Colon (tissue), 2 donors: ENCODE results near the gene SPTLC3.

Experiments
- FAIRE-seq: peaks from 2 replicates; lab custom pipeline; 2012; peaks lifted over from hg19 to GRCh38; lab: Jason Lieb, UNC
- donor health status: control.
- donor health status: control.

Gene SPTLC3

DNA sequence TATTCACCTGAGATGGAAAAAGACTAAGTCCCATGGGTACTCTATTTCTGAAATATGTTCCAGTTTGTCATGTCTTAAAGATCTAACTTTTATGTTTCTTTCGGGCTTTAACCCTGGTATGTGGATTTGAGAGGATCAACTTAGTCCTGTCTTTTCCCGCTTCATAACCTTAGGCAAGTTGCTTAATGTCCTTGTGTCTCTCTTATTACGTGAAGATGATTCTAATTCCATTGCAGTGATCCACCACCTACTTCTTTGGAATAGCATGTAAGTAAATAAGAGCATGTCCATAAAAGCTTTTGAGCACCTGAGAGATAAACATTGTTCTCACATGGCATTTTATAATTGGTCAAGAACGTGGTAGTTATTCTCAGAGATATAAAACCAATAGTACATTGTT lies 23.0 kb downstream of the SPTLC3 start:
- no peak for FAIRE-seq

DNA sequence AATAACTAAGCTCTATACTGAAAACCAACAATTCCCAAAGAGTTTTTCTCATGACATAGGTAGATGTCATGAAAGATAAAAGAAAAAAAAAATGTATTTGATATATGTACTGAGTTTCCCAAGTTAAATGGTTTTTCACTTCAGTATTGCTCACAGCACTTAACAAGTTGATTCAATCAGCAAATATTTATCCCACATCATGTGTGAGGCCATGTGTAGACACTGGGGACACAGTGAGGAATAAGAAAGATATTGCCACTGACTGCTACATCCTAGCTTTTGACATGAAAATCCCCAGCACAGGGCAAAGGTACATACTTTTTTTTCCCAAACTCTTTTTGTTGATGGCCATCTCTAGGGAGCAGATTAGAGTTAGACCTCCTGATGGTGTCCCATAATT lies 25.3 kb downstream of the SPTLC3 start:
- no peak for FAIRE-seq

DNA sequence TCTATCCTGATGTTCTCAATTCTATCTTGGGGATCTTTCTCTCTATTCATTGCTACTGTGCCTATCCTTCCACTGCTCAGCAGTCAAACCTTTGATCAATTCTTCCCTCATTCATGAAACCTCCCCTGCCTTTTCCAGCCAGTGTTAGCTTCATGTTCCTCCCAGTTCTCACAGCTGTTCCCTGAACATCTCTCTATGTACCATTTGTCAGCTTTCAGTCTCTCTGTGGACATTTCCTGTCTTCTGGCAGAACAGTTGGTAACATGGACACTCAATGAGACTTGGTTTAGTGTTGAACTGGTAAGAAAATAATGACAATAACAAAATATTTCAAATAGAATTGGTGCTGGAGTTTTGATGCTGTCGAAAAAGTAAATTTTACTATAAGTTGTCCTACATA lies 26.2 kb downstream of the SPTLC3 start:
- no peak for FAIRE-seq

DNA sequence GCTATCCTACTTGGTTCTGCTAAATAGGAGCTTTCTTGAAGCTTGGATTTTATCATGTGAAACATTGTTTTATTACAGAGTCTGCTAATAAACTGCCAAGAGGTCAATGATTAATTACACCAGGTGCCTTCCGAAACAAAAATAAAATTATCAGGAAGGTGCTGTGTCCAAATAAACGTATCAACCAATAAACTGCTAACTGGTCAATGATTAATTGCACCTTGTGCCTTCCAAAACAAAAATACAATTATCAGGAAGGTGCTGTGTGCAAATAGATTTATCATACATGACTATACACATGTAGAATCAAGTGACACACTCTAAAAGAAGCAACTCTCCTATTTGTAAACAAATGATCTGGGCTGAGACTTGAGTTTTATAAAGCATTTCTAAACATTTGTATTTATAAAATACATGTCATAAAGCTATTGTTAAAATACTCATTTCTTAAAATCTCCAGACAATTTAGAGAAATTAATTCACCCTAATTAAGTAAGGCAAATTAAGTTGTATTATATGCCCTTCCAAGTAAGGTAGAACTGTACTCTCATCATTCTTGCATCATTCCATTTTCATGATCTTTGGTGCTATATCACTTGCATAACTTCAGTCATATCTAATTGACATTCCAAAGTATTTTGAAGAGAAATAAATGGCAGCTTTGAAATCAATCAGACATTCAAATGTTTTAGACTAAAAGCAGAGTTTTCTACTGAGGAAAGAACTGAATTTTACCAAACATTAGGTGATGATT lies 26.8 kb downstream of the SPTLC3 start:
- no peak for FAIRE-seq

DNA sequence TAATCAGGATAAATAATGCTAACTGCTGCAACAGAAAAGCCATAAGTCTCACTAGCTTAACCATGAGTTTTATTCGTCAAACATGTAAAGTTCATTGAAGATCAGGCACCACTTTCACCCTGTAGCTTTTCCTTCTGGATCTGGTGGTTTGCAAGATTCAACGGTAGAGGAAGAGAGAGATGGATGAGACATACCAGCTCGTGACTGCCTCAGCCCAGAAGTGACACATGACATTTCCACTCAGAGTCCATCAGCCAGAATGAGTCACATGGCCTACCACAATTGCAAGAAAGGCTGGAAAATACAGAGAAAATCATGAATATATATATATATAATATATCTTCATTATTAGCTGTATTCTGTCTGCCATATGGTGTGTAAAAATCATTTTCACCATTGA lies 29.0 kb downstream of the SPTLC3 start:
- FAIRE-seq, result no peak

DNA sequence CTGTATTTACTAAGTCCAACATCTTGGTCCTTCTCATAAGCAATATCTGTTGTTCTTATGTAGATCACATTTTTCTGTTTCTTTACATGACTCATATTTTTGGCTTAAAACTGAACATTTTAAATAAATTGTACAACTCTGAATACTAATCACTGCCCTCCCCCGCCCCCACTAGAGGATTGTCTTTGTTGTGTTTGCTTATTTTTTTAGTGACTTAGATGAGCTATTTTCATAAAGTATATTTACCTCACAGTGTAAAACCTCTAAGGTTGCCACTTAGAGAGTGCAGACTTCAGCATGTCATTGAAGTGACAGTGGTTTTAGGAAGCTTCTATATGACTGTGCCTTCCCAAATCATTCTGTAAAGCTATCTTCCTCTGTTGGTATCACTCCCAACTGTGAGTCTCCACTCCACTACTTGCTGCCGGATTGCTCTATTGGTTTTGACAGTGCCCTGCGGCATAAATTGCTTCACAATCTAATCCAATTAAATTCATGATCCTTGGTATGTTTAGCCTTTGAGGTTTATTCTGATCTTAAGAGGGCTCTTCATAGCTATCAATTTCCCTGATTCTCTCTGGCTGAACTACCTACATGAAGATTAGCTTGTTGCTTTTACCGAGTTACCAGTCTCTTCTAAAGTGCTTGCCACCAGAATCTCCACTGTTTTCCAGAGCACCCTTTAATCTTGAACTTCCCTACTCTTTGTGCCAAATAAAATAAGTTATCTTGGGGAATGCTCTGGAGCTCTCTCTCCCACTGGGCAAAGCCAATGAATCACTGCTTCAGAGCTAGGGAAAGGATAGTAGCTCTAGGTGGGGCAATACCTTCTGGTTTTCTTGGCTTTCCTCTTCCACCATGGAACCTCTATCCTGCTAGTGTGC lies 33.0 kb downstream of the SPTLC3 start:
- no peak for FAIRE-seq

DNA sequence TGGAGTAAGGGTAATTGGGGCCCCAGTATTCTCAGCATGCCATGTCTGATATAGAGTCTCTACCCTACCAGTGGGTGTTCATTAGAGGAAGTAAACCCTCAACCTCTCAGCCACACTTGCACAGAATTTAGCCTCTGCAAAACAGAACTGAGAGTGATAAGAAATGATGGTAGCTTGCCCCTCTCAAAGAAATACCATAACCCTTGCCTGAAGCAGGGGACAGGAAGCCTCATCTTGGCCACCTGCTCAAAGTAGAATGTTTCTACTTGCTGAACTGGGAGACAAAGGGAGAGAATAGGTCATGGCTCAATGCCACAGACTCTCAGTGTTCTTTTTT lies 33.7 kb downstream of the SPTLC3 start:
- FAIRE-seq, result no peak

DNA sequence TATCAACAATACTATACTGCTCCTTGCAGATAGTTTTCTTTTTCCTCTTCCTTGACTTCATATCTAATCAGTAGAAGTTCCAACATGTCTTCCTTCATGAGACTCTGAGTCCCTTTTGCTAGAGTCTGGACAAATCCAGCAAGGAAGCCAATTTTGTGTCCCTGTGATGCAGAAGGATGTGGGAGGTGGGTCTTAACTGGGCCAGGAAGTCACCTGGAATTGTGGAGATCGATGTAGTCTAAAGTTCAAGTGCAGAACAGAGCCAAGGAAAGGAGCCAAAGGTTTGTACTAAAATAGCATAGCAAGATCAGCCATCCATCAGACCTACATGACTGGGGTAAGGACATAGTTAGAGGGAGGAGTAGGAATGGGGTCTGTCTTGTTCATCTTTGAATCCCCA lies 37.6 kb downstream of the SPTLC3 start:
- no peak for FAIRE-seq

DNA sequence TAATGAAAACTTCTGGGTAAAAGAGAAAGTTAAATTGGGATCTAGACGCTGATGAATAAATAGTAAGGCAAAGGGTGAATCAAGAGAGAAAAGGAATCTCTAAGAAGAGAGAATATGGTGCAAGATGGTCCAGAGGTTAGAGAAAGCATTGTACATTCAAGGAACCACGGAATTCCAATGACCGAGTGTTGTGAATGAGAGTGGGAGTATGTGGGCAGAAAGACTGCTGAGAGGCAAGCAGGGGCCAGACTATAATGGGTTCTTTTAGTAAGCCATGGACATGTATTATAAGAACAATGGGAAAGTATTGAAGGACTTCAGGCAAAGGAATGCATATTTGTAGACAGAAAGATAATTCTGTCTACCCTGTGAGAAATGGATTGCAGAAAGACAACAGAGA lies 45.2 kb downstream of the SPTLC3 start:
- FAIRE-seq, result no peak

DNA sequence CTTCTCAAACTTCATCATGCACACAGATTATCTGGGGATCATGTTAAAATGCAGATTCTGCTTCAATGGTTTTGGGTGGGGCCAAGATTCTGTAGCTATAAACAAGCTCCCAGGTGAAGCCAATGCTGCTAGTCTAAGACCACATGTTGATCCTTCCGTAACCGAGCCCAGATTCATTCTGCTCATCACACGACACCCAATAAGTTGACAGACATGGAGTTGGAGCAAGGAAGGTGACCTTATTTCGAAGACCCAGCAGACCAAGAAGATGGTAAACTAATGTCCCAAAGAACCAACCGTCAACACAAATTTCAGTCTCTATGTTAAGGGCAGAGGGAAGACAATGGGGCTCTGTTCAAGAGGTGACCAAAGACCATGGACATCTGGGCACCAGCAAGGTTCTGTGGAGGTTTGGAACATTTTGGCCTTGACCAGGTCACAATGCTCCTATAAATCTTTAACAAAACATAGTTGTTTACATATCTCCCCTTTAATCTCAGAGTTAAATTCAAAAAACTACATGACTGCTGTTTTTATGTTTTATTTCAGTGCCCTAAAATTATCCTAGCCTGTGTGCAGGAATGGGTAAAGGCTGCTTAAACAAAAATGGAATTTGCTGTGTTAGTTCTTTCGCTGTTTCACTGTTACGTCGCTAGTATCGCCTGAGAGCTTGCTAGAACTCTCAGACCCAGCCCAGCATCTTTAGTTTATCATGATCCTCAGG lies 50.1 kb downstream of the SPTLC3 start:
- FAIRE-seq, result no peak

DNA sequence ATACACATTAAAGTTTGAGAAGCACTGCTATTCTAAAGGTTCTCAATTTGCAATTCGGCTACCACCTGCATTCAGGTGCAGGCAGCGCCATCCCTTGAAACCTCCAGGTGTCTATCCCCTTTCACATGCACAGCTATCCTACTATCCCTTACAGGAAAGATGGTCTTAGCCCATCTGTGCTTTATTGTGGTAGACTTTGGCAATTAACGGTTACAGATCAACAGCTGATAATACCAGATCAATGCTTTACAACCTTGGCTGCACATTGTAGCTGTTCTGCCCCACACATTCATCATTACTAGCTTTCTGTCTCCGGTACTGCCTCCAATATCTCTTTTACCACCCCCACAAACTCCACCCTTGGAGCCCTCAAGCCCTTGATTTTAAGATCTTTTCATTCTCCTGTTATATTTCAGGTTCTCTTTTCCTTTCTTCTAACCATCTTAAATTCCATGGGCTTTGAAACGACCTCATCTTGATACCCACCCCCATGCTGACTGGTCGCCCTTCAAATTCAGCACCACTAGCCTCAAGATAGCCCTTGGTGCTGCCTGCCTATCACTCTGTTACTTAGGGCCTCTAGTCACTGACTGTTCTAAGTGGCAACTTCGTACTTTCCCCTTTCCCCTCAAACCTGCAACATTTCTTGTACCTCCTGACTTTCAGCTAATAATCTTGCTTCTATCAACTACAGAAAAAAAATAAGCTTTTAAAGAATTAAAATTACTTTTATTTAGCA lies 50.8 kb downstream of the SPTLC3 start:
- FAIRE-seq, result no peak

DNA sequence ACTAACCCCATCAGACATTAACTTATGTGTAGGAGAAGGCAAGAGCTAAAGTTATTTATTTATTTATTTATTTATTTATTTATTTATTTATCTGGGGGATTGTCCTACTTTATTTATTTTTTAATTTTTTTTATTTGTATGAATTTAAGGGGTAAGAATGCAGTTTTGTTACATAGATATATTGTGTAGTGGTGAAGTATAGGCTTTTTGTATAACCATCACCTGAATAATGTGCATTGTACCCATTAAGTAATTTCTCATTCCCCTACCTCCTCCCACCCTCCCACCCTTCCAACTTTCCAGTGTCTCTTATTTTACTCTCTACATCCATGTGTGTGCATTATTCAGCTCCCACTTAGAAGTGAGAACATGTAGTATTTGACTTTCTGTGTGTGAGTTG lies 51.6 kb downstream of the SPTLC3 start:
- no peak for FAIRE-seq

DNA sequence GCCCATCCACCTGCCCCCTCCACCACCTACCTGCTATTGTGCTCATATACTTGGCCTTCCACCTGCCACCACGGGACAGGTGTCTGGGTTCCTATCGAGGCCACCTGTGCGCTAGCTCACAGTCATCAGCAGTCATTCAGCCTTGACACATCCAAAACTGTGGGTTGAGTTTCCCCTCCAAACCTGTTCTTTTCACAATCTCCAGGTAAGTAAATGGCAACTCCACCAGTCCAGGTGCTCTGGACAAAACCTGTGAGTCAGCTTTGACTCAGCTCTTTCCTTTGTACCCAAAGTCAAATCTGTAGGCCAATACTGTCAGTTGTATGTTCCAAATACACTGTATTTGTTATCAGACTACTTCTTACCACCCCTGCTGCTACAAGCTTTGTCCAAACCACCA lies 52.6 kb downstream of the SPTLC3 start:
- no peak for FAIRE-seq

DNA sequence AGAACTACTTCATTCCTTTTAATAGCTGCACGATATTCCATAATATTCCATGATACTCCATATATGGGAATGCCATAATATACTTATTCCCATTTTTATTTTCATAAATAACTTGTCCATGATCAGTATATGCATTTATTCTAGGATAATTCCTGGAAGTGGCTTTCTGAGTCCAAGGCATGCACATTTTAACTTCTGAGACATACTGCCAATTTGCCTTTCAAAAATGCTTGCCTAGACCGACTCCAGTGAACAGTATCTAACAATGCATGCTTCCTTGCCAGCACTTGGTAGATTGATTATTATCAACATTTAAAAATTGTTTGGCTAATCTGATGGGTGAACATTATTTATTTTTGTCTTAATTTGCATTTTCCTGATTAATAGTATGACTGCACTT lies 54.0 kb downstream of the SPTLC3 start:
- no peak for FAIRE-seq

DNA sequence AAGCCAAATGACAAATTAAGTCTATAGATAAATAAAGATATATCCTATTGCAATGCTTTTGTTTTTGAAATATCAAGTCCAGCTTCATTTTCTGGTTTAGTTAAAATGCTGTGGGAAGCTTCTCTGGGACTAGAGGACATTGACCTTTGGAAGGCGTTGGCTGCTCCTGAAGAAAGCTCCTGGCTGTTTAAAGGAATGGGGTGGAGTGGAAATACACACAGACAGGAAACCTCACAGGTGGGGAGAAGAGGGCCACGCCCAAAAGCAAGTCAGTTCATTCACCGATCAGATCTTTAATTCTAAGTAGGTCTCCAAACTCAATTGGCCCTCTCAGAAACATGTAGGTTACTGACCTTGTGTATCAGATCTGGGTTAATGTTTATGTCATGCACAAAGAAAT lies 59.6 kb downstream of the SPTLC3 start:
- FAIRE-seq, result no peak

DNA sequence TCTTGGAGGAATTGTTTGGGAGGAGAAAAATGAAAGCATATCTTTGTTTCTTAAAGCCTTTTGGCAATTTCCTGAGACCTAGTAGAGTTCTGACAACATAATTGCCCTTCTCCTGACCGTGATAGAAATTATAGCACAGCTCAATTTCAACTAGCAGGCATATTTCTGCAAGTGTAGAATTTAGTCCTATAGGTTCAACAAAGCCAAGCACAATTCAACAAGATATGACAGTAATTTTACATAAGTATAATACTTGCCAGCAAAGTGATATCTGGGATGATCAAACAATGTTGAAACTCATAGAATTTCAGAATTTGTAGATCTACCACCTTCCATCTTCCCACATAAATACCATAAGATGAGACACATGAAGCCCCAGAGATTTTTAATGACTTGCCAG lies 73.1 kb downstream of the SPTLC3 start:
- no peak for FAIRE-seq

DNA sequence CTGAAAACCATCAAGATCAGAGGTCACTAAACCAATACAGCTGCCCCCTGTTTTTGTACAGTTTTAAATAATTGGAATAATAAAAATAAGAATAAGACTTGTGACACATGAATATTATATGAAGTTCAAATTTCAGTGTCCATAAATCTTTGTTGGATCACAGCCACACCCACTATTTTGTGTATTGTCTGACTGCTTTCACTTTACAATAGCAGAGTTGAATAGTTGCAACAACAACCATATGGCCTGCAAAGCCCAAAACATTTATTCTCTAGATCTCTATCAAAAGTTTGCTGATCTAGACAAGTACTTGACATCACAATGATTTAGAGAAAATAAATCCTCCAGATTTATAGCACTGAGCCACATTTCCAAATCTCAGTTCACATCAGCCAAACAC lies 73.6 kb downstream of the SPTLC3 start:
- no peak for FAIRE-seq

DNA sequence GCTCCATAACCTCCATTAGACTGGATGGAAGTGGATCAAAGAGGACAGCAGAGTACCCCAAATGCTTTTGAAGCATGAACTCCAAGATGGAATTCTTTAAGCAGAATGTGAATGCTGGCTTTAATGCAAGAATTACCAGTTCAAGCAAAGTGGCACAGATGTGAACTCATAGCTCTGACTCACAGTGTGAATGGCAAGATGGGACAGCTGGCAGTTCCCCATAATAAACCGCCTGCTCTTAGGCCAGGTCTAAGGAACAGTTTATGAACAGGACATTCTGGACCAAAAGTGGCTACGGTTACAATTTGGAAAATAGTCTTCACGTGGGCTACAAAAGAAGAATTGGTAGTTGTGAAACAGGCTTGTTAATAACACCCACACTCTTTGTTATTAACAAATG lies 76.5 kb downstream of the SPTLC3 start:
- FAIRE-seq, result no peak

DNA sequence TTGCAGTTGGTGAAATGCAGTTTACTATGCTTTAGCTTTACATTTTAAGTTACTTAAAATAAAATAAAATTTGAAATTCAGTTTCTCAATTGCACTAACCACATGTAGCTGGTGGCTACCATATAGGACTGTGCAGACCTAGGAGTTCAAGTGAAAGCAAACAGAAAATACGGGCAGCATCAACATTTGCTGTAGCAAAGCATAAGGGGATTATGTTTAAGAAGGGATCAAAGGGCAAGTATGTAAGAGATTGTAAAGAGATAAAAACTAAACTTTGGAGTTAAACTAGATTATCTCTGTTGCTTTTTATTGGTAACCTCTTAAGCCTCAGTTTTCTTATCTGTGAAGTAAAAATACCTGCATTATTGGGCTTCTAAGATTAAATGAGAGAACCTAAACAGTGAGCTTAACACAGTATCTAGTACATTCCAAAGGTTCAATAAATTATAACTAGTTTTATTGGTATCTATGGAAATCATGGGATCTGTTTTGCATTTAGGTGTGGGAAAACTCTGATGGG lies 81.2 kb downstream of the SPTLC3 start:
- FAIRE-seq, result peak; percentile 60

DNA sequence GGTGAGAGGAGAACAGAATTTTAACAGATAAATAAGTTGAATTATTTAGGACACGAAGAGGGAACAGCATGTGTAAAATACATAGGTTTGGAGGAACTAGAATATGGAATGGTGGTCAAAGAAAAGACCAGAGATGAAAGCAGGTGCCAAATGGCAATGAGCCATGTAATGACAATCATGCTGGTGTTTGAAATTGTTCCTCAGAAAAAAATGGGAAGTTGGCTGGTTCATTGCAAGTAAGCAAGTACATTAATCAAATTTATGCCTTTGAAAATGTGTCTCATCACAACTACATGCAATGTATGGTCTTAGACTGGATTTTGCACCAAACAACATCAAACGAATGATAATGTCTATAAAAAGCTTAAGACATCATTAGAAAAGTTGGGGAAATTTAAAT lies 83.3 kb downstream of the SPTLC3 start:
- no peak for FAIRE-seq

DNA sequence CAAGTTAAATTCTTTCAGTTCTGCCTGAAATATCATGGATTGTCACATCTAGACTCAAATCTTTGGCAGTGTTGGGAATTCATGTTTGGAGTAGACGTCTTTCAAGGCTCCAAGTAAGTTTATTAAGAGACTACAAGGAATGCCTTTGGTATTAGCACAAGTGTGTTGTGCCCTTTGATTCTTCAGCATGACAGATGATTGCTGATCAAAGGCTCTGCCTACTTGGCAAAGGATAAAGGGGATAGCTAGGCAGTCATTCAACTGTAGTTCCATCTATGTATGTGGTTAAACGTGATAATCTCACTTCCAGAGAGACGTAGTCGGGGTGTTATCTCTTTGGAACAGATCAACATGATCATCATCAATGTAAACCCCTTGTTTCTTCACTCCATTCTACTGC lies 86.2 kb downstream of the SPTLC3 start:
- no peak for FAIRE-seq

DNA sequence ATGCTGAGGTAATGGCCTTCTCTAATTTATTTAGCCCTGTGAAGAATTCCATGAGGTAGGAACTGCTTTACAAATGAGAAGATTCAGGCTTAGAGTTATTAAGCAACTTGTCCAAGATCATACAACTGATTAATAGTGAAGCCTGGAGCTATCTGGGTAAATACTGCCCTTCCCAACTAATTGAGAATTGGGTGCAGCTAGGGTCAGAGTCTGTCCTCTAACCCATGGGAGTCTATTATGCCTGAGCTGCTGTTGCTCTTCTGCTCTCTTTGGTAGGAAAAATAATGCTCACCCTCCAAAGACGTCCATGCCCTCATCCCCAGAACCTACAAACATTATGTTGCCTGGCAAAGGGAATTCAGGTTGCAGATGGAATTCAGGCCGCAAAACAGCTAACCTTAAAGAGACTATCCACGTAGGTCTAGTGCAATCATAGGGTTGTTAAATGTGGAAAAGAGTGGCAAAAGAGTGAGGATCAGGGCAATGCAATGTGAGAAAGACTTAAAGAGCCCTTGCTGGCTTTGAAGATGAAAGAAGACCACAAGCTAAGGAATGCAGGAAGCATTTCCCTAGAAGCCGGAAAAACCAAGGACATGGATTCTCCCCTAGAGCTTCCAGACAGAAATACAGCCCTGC lies 90.1 kb downstream of the SPTLC3 start:
- no peak for FAIRE-seq
